GM12801 (cell line): ENCODE data around the gene OSBPL6.

Experiments
- TF ChIP-seq, protein P1 (sequence below): IDR thresholded peaks from one replicate; pipeline ENCODE4 v1.5.1; 2011; ENCODE audit warnings: control low read depth; ENCODE audit not compliant: insufficient read length; ENCODE audit errors: extremely low read depth

OSBPL6 gene

DNA sequence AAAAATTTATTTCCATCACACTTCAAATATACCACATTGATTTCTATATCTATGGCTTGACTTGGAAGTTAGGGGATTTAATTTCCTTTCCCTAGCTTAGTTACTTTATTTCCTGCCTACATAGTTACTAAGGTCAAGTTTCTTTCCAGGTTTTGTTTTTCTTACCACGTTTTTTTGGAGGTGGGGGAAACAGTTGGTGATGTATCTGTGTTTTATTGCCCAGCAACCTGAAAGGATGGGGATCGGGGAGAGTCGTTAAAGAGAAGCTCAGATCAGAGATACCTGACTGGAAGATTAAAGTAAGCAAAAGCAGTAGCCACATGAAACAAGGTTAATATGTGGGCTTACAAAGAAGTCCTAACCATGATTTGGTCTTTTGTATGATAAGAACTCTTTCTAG, 127.8 kb downstream of the OSBPL6 start:
- TF ChIP-seq, protein P1, sequence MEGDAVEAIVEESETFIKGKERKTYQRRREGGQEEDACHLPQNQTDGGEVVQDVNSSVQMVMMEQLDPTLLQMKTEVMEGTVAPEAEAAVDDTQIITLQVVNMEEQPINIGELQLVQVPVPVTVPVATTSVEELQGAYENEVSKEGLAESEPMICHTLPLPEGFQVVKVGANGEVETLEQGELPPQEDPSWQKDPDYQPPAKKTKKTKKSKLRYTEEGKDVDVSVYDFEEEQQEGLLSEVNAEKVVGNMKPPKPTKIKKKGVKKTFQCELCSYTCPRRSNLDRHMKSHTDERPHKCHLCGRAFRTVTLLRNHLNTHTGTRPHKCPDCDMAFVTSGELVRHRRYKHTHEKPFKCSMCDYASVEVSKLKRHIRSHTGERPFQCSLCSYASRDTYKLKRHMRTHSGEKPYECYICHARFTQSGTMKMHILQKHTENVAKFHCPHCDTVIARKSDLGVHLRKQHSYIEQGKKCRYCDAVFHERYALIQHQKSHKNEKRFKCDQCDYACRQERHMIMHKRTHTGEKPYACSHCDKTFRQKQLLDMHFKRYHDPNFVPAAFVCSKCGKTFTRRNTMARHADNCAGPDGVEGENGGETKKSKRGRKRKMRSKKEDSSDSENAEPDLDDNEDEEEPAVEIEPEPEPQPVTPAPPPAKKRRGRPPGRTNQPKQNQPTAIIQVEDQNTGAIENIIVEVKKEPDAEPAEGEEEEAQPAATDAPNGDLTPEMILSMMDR, result no peak

DNA sequence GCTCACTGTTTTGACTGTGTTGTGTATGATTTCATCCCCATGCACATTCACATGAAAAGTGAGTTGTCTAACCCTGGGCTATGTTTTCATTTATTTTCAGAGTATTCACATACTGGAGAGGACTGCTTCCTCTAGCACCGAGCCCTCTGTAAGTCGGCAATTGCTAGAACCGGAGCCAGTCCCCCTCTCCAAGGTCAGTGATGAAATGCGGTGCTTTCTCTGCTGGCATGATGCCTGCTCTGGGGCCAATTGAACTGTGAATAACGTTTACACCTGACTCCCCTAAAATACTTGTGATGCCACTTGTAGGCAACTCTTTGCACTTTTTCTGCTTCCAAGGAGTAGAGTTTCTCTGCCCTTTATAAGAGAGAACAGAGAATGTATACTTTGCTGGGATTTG, 129.8 kb downstream of the OSBPL6 start:
- TF ChIP-seq, protein P1, result no peak

DNA sequence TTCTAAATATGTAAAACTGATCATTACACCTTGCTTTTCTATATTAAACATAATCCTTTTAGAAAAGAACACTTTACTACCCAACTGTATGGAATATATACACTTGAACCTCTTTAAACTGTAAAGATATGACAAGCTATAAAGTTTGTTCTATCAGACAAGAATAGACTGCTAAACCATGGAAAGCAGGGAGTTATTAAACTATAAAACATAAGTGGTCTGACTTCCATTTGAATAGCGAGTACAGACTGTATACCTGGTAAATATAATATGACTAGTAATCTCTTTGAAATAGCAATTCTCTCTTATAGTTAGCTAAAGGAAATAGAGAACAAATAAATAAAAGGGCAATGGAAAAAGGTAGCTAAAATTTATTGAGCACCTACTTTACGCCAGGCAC, 131.0 kb downstream of the OSBPL6 start:
- TF ChIP-seq, protein P1, result no peak

DNA sequence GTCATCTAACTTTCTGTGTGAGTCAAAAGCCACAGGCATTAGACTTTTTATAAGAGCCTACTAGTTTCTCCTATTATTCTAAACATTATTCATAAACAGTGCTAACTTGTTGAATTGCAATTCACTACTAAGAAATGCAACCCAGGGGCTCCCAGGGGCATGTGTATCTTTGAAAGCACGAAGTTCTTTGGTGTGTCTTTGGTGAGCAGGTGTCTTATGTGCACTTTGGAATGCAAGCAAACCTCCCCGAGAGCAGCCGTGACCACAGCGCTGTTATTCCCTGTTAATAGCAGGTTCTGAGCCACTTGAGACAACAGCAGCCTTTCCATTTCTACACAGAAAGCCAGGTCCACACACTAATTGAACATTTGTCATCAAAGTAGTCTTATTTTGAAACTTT, 133.2 kb downstream of the OSBPL6 start:
- TF ChIP-seq, protein P1, result no peak

DNA sequence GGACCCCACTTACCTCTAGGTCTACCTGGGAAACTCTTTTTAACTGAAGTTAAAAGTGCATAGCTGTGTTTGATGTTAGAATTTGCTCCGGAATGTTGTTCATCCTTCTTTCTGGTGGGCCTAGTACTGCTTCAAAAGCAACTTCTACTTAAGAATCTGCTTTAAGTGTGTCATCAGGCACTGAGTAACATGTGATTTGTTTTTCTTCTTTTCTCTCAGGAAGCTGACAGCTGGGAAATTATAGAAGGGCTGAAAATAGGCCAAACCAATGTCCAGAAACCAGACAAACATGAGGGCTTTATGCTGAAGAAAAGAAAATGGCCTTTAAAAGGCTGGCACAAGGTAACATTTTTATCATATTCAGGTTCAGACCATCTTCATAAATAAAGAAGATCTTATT, 133.7 kb downstream of the OSBPL6 start:
- TF ChIP-seq, protein P1, result no peak

DNA sequence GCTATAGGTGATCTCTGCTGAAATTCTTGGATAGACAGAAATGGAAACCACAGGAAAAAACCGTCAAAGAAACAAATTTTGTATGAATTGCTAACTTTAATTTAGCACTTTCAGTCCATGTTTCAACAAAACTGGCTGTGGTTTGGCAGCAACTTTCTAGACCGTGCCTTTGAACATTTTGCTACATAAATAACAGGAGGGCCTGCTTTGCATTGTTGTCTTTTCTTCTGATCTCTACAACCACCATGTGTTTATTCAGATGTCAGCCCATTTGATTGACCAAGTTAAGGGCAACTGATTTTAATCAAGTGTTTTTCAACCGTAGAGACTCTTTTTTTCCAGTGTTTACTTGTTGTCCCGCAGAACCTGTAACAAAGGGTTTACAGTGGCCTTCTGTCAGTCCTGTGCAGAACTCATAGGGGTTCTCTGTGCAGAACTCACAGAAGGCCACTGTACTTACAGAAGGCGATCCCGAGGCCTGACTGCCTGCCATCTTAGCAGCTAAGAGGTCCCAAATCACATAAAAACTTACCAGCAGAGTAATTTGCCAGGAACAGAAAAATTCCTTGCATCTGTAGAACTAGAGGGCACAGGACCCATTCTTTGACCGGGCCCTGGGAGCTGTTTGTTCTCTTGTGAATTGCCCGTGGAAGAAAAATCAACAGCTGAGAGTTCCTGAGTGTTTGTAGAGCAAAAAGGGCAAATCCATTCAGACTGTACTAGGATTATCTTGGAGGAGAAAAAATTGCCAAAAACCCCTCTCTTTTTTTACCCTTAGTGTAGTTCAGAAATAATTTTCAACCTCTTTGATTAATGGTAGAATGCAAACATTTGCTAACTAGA, 136.1 kb downstream of the OSBPL6 start:
- TF ChIP-seq, protein P1, result no peak

DNA sequence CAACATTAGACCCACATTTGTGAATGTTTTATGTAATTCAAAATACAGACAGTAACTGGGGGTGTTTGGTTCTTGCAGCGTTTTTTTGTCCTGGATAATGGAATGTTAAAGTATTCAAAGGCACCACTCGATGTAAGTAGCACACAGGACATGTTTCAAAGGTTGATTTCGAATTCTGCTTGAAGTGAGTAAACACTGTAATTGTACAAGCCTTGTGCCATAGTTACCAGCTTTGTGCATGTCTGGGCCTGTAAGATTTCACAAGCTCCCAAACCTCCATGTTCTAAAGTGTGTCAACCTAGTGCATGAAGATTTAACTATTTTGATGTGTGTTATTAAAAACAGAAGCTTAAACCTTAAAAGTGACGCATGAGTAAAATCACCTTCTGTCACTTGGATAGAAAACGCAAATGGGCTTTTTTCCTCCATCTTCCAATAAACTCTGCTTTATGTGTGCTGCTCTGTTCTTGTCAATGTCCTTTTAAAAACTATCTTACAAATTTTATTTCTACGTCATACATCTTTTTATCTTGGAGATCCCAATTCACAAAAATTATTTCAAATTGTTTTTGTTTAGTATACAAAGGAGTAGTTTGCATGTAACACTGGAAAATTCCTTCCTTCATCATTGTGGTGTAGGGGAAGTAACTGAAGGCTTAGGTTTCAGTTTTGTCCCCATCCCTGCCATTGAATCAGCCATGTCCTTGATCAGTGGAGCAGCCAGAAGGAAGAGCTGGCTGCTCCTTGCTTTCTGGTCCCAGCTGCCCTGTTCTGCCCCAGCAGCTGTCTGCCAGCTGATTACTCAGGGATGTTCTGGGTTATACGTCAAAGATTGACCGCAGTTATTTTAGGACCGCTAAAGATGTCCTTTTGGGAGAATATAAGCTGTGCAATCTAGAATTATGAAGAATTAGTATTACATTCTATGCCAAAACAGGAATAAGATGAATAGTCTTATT, 137.4 kb downstream of the OSBPL6 start:
- TF ChIP-seq, protein P1, result no peak
